Transverse colon (tissue), 4 donors: ENCODE results near the gene SEPHS1. TPM values are rescaled to one million over a fixed set of nuclear protein-coding genes. Genes with fewer than 3 reads are reported as not detected.

Experiments
- DNase-seq: peaks from one replicate; pipeline ENCODE4 v3.0.0-alpha.2; 2019
- H3K27ac ChIP-seq, 4 donors: fragments of 200-600 bp; sonication (generic); 2 replicates each; pipeline ENCODE4 v1.5.1; 2016 to 2018; ENCODE audit warnings: inconsistent platforms in 4 of 4
- H3K27me3 ChIP-seq: fragments of 200-600 bp; sonication (generic); 2 replicates; pipeline ENCODE4 v1.5.1; 2017; ENCODE audit warnings: inconsistent platforms
- H3K36me3 ChIP-seq, 4 donors: fragments of 200-600 bp; sonication (generic); 2 replicates each; pipeline ENCODE4 v1.5.1; 2017 to 2019; ENCODE audit warnings: inconsistent platforms in 4 of 4
- H3K4me1 ChIP-seq, 4 donors: fragments of 200-600 bp; sonication (generic); 2 replicates each; pipeline ENCODE4 v1.5.1; 2017 to 2020; ENCODE audit warnings: inconsistent platforms in 4 of 4
- H3K4me3 ChIP-seq, 4 donors: fragments of 200-600 bp; sonication (generic); 1 replicate in 1 of 4; 2 replicates in 3 of 4; pipeline versions ENCODE4 v1.5.1 to v1.6.1; 2017 to 2019; ENCODE audit warnings: inconsistent platforms in 4 of 4
- H3K9me3 ChIP-seq, 2 donors: fragments of 200-600 bp; sonication (generic); 2 replicates each; pipeline ENCODE4 v1.5.1; 2017 to 2019; ENCODE audit warnings: inconsistent platforms in 2 of 2
- CTCF ChIP-seq, 5 experiments: fragments of 200-600 bp in 3 of 5; fragments of 450-650 bp in 2 of 5; sonication (generic) in 3 of 5; IDR thresholded peaks; 1 replicate in 2 of 5; 2 replicates in 3 of 5; pipeline ENCODE4 v1.5.1; 2016 to 2017; ENCODE audit warnings: antibody characterized with exemption in 5 of 5, inconsistent platforms in 3 of 5, mild to moderate bottlenecking in 2 of 5, moderate library complexity in 1 of 5
- EP300 ChIP-seq: sonication (generic); formaldehyde crosslinking; IDR thresholded peaks from one replicate; pipeline ENCODE4 v1.6.1; 2017; ENCODE audit warnings: antibody characterized with exemption, low read depth
- POLR2A ChIP-seq: fragments of 450-650 bp; IDR thresholded peaks from one replicate; pipeline ENCODE4 v1.6.1; 2016; ENCODE audit warnings: antibody characterized with exemption, mild to moderate bottlenecking, moderate library complexity
- POLR2AphosphoS5 ChIP-seq, 3 donors: sonication (generic); formaldehyde crosslinking; IDR thresholded peaks; one replicate each; pipeline ENCODE4 v1.6.1; 2016; ENCODE audit warnings: antibody characterized with exemption in 3 of 3
- WGBS, 2 donors: methylation state at CpG; one replicate each; pipeline ENCODE4 v1.1.5; 2018; ENCODE audit warnings: low coverage in 1 of 2; 5-methylcytosine and 5-hydroxymethylcytosine counted together
- in situ Hi-C, 4 donors: fragments of 200-750 bp; cut with MboI; loops; one replicate each; pipeline versions ENCODE4 v1.15.0 to v1.15.1; 2017; ENCODE audit warnings: low sequenced_read_pairs in 3 of 4, low pct_ligation_motif_present in 1 of 4, low pct_unique_long_range_greater_than_20kb in 1 of 4
- intact Hi-C: fragments of 100-400 bp; cut with DNase I; formaldehyde crosslinking; loops from one replicate; pipeline ENCODE4 v1.15.1; 2023; ENCODE audit warnings: low total_unique reads
- total RNA-seq, 4 donors: library from RNA; depleted of rRNA; stranded (reverse); fragments of >200 nt; gene quantifications; one replicate each; pipeline ENCODE4 v1.1.0, GENCODE V29; 2016

SEPHS1 gene
- total RNA-seq, 4 donors from 2014 or later, result 14.6 to 44.6 (median 28.5) TPM

- Histone ChIP-seq H3K4me3 (peak overlapping the region in 3 of 4 donors; percentile 43 to 70 (median 45)), H3K36me3 (no peaks in the 10 kb centered on the region), H3K9me3 (no peaks in the 10 kb centered on the region), H3K4me1 (peaks cover 3 to 27% (median 15%) of the 10 kb centered on the region in 4 donors), H3K27ac (peak overlapping the region; percentile 99 to 100 (median 99)), H3K27me3 (no peaks in the 10 kb centered on the region)
- in situ Hi-C loops, result loop anchor here in 1 of 4 donors (5.0 kb wide), 1 partner anchor 141 kb away; the partner anchor contains the start of gene MCM10
- intact Hi-C loops, result loop anchor here (1.0 kb wide), 1 partner anchor 142 kb away; the partner anchor contains the start of gene MCM10
- no peak for TF ChIP-seq CTCF (IDR thresholded peaks at IDR 0.05)
- no peak for TF ChIP-seq POLR2AphosphoS5 (IDR thresholded peaks at IDR 0.05)
- DNase-seq, result no peak
- 81 to 84% methylated on average over 19 to 23 of the region's 23 CpGs for WGBS, 2 donors
Measured at GRCh38 chr10:13302821-13303555, 45.1 kb downstream of the SEPHS1 start.

DNA sequence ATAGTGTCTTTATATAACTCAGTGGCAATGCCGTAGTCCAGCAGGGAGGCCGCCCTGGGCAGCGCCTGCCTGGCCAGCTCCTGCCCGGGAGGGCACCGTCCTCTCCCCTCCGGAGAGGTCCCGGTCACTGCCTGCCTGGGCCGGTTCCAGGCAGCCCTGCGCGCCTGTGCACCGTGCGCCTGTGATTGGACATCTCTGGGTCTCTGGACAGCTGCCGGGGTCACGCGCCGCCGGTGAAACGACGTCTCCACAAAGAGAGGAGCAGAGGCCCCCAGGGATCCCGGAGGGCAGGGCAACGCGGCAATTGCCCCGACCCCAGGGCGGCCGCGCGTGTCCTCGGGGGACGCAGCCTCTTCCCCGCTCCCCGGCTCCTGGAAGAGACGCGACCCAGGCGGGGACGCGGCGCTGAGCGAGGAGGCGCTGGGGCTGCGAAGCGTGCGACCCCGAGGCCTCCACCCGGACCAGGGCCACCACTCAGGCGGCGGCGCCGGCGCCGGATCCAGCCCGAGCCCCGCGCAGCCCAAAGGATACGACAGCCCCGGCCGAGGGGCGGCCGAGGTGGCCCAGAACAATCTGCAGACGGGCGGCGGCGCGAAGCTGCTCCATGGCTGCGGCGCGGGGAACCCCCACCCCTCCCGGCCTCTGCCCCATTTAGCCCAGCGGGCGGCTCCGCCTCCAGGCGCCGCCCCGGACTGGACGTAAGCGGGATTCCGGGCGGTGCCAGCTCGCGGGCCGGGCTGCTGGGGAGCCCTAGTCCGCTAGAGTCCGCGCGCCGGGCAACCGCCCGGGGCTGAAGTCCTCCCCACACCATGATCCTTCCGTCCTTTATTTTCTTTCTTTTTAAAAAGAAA lies 48.4 kb downstream of the SEPHS1 start, which contains the start of gene PHYH:
PHYH (minus strand) TSS at position 628 of the 851 bp plus-strand sequence; CDS start at position 606, 22 bp downstream.
- Histone ChIP-seq H3K9me3 (no peaks in the 10 kb centered on the region), H3K4me1 (peaks cover 3 to 27% (median 15%) of the 10 kb centered on the region in 4 donors), H3K36me3 (peaks cover 0 to under 1% (median 0%) of the 10 kb centered on the region in 4 donors), H3K4me3 (peak within 1 kb of the TSS; percentile 82 to 87 (median 86)), H3K27me3 (no peaks in the 10 kb centered on the region), H3K27ac (peak within 1 kb of the TSS; percentile 99 to 100 (median 99))
- intact Hi-C loops, result no loop called here
- 0% methylated on average over 4 to 69 of the region's 88 CpGs for WGBS, 2 donors
- in situ Hi-C loops, result loop anchor here in 1 of 4 donors (5.0 kb wide), 1 partner anchor 137 kb away; the partner anchor contains the start of gene MCM10
- peak; percentile 94 for DNase-seq
- TF ChIP-seq POLR2A (peak; percentile 88), CTCF (IDR thresholded peaks at IDR 0.05) (peak in 1 of 5 experiments; percentile 14), POLR2AphosphoS5 (IDR thresholded peaks at IDR 0.05) (peak; percentile 81 to 87 (median 81)), EP300 (no peak)

DNA sequence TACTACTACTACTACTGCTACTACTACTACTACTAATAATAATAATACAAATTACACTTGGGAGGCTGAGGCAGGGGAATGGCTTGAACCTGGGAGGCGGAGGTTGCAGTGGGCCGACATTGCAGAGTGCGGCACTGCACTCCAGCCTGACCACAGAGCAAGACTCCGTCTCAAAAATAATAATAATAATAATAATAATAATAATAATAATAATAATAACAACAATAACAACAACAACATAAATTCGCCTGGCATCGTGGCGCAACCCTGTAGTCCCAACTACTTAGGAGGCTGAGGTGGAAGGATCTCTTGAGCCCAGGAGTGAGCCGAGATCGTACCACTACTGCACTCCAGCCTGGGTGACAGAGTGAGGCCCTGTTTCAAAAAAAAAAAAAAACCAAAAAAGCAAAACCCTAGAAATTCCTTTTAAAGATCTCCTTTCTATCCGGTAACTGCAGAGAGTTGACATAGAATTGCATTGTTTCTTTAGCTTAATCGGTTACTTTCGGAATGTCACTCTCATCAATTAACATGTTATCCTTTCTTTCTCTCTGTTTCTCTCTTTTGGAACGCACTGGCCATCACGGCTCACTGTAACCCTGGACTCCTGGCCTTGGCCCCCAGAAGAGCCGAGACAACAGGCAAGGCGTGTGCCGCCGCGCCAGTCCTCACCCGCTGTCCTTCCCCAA lies 49.2 kb downstream of the SEPHS1 start:
- Histone ChIP-seq H3K9me3 (no peaks in the 10 kb centered on the region), H3K4me1 (peaks cover 3 to 27% (median 15%) of the 10 kb centered on the region in 4 donors), H3K36me3 (peaks cover 0 to 7% (median 0%) of the 10 kb centered on the region in 4 donors), H3K27me3 (no peaks in the 10 kb centered on the region), H3K4me3 (peak overlapping the region; percentile 82 to 87 (median 86)), H3K27ac (peak overlapping the region; percentile 99 to 100 (median 99))
- in situ Hi-C loops (no loop called here), intact Hi-C loops (no loop called here)
- DNase-seq, result no peak
- TF ChIP-seq CTCF (IDR thresholded peaks at IDR 0.05) (no peak), EP300 (no peak), POLR2AphosphoS5 (IDR thresholded peaks at IDR 0.05) (no peak)
- 44 to 54% methylated on average over 12 to 20 of the region's 20 CpGs for WGBS, 2 donors
